Right lobe of liver (tissue), 4 donors: Measurements from ENCODE around the gene DIS3.

Source experiments
- POLR2A ChIP-seq: fragments of 450-650 bp; IDR thresholded peaks from one replicate; pipeline ENCODE4 v1.6.1; 2017; ENCODE audit warnings: antibody characterized with exemption, mild to moderate bottlenecking
- TF ChIP-seq, protein P1 (sequence below), 4 donors: fragments of 200-600 bp in 3 of 4; fragments of 450-650 bp in 1 of 4; IDR thresholded peaks; one replicate each; pipeline versions ENCODE4 v1.5.1 to v1.8.0; 2016 to 2022; ENCODE audit warnings: antibody characterized with exemption in 4 of 4, mild to moderate bottlenecking in 2 of 4
- donor health status: DM: no; HTN: no; CAD: no.
- donor health status: DM: no; HTN: no; CAD: no.
- donor health status: DM: no; HTN: yes; CAD: no.

DNA sequence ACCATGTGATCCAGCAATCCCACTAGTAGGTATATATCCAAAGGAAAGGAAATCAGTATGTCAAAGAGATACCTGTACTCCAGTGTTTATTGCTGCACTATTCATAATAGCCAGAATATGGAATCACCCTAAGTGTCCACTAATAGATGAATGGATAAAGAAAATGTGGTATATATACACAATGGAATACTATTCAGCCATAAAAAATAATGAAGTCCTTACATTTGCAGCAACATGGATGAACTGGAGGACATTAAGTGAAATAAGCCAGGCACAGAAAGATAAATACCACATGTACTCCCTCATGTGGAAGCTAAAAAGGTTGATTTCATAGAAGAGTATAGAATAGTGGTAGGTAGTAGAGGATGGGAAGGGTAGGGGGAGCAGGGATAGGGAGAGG, 30.5 kb downstream of the DIS3 start:
- no peak for TF ChIP-seq POLR2A
- TF ChIP-seq, protein P1, sequence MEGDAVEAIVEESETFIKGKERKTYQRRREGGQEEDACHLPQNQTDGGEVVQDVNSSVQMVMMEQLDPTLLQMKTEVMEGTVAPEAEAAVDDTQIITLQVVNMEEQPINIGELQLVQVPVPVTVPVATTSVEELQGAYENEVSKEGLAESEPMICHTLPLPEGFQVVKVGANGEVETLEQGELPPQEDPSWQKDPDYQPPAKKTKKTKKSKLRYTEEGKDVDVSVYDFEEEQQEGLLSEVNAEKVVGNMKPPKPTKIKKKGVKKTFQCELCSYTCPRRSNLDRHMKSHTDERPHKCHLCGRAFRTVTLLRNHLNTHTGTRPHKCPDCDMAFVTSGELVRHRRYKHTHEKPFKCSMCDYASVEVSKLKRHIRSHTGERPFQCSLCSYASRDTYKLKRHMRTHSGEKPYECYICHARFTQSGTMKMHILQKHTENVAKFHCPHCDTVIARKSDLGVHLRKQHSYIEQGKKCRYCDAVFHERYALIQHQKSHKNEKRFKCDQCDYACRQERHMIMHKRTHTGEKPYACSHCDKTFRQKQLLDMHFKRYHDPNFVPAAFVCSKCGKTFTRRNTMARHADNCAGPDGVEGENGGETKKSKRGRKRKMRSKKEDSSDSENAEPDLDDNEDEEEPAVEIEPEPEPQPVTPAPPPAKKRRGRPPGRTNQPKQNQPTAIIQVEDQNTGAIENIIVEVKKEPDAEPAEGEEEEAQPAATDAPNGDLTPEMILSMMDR (IDR thresholded peaks at IDR 0.05), result no peak
